SK-N-SH (cell line): ENCODE results near the gene STX16.

Experiments used
- CTCF ChIP-seq: fragments of 200-600 bp; sonication (generic); IDR thresholded peaks from 2 replicates; pipeline ENCODE4 v1.6.1; 2017; ENCODE audit warnings: antibody characterized with exemption, mild to moderate bottlenecking, moderate library complexity
- ELF1 ChIP-seq: IDR thresholded peaks from 2 replicates; pipeline ENCODE4 v1.4.0; 2012
- EP300 ChIP-seq, 2 experiments: IDR thresholded peaks; 2 replicates each; pipeline versions ENCODE4 v1.4.0 to v1.6.1; 2012; ENCODE audit warnings: borderline replicate concordance in 1 of 2, low read depth in 1 of 2, low read length in 1 of 2
- EZH2phosphoT487 ChIP-seq: fragments of 200-600 bp; sonication (generic); IDR thresholded peaks from 2 replicates; pipeline ENCODE4 v1.6.1; 2017; ENCODE audit warnings: low read depth, mixed run types, mild to moderate bottlenecking, antibody characterized with exemption, moderate library complexity, borderline replicate concordance
- FOXJ3 ChIP-seq: sonication (generic); formaldehyde crosslinking; IDR thresholded peaks from 2 replicates; pipeline ENCODE4 v1.5.1; 2020; ENCODE audit warnings: mild to moderate bottlenecking, missing genetic modification reagents
- IRF3 ChIP-seq: fragments of 150-350 bp; IDR thresholded peaks from 2 replicates; pipeline ENCODE4 v1.6.1; 2016; ENCODE audit warnings: mild to moderate bottlenecking, low read depth, low read length
- JUND ChIP-seq: IDR thresholded peaks from 2 replicates; pipeline ENCODE4 v1.4.0; 2012
- POLR2AphosphoS5 ChIP-seq: IDR thresholded peaks from 2 replicates; pipeline ENCODE4 v1.6.1; 2012; ENCODE audit warnings: low read depth, low read length
- RAD21 ChIP-seq: IDR thresholded peaks from 2 replicates; pipeline ENCODE4 v1.6.1; 2012; ENCODE audit warnings: mild to moderate bottlenecking, low read length
- REST ChIP-seq: IDR thresholded peaks from 2 replicates; pipeline ENCODE4 v1.6.1; 2012; ENCODE audit warnings: mild to moderate bottlenecking, low read depth, low read length, moderate library complexity
- SIN3A ChIP-seq: IDR thresholded peaks from 2 replicates; pipeline ENCODE4 v1.6.1; 2012; ENCODE audit warnings: low read depth, mild to moderate bottlenecking, low read length, moderate library complexity, borderline replicate concordance
- ZBTB33 ChIP-seq: IDR thresholded peaks from 2 replicates; pipeline ENCODE4 v1.4.0; 2012; ENCODE audit warnings: low read depth, borderline replicate concordance

GRCh38 chr20:58694241-58695083 is 43.4 kb downstream of the STX16 start:
- TF ChIP-seq SIN3A: no peak
- TF ChIP-seq CTCF: no peak
- no peak for TF ChIP-seq EZH2phosphoT487
- no peak for TF ChIP-seq RAD21
- no peak for TF ChIP-seq JUND
- no peak for TF ChIP-seq POLR2AphosphoS5
- TF ChIP-seq ZBTB33: no peak
- no peak for TF ChIP-seq EP300 (IDR thresholded peaks at IDR 0.05; ENCODE audit: borderline replicate concordance in 1 of 2, low read depth in 1 of 2, low read length in 1 of 2)
- TF ChIP-seq FOXJ3 (CRISPR knock-in tag): no peak
- no peak for TF ChIP-seq REST
- TF ChIP-seq ELF1: no peak
- TF ChIP-seq IRF3: no peak
